Measurements from ENCODE around the gene DTWD2. TPM values are rescaled to one million over a fixed set of nuclear protein-coding genes. Genes with fewer than 3 reads are reported as not detected.
"Not testable (repeated sequence)": the region's sequence is repeated elsewhere in the genome, so short reads cannot be mapped to it uniquely, and the experiment has no call there.

DTWD2 gene
- total RNA-seq, 2 experiments from 2014 or later = 5.4 to 6.7 TPM

- intact Hi-C loops (cut with micrococcal nuclease) = no loop called here
- no peak overlapping the region for H3K27ac Mint-ChIP-seq
- ChIA-PET POLR2A (no interaction called here), CTCF (interaction anchor here (1.1 to 2.3 kb wide), 3 partner anchors 8 to 455 kb away, joined by 3 to 8 read pairs (median 3); partner anchors contain the start of gene DTWD2)
- DNase-seq (no peak), ATAC-seq (no peak)
- TF ChIP-seq, protein P1, sequence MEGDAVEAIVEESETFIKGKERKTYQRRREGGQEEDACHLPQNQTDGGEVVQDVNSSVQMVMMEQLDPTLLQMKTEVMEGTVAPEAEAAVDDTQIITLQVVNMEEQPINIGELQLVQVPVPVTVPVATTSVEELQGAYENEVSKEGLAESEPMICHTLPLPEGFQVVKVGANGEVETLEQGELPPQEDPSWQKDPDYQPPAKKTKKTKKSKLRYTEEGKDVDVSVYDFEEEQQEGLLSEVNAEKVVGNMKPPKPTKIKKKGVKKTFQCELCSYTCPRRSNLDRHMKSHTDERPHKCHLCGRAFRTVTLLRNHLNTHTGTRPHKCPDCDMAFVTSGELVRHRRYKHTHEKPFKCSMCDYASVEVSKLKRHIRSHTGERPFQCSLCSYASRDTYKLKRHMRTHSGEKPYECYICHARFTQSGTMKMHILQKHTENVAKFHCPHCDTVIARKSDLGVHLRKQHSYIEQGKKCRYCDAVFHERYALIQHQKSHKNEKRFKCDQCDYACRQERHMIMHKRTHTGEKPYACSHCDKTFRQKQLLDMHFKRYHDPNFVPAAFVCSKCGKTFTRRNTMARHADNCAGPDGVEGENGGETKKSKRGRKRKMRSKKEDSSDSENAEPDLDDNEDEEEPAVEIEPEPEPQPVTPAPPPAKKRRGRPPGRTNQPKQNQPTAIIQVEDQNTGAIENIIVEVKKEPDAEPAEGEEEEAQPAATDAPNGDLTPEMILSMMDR (IDR thresholded peaks at IDR 0.05) = no peak
- H3K36me3 Mint-ChIP-seq (ENCODE audit: low read depth) = peaks cover 6% of the 10 kb centered on the region
- H3K27me3 Mint-ChIP-seq = no peaks in the 10 kb centered on the region
- H3K4me3 Mint-ChIP-seq = no peak overlapping the region
- peaks cover 16% of the 10 kb centered on the region for H3K9me3 Mint-ChIP-seq
- peaks cover 5% of the 10 kb centered on the region for H3K4me1 Mint-ChIP-seq (ENCODE audit: low read depth)
Observed at GRCh38 chr5:118980438-118980837, 7.9 kb downstream of the DTWD2 start.

GRCh38 chr5:118980017-118980416 is 8.3 kb downstream of the DTWD2 start:
- CTCF ChIA-PET = interaction anchor here (1.1 to 2.3 kb wide), 3 partner anchors 8 to 455 kb away, joined by 3 to 8 read pairs (median 3); partner anchors contain the start of gene DTWD2
- DNase-seq (no peak), ATAC-seq (no peak)
- POLR2A ChIA-PET = no interaction called here
- H3K4me1 Mint-ChIP-seq (ENCODE audit: low read depth) = peaks cover 5% of the 10 kb centered on the region
- TF ChIP-seq, protein P1 (IDR thresholded peaks at IDR 0.05) = no peak
- H3K27me3 Mint-ChIP-seq = no peaks in the 10 kb centered on the region
- H3K9me3 Mint-ChIP-seq = peaks cover 16% of the 10 kb centered on the region
- no peak overlapping the region for H3K4me3 Mint-ChIP-seq
- no peak overlapping the region for H3K27ac Mint-ChIP-seq
- peaks cover 9% of the 10 kb centered on the region for H3K36me3 Mint-ChIP-seq (ENCODE audit: low read depth)
- intact Hi-C loops (cut with micrococcal nuclease) = no loop called here

DNA sequence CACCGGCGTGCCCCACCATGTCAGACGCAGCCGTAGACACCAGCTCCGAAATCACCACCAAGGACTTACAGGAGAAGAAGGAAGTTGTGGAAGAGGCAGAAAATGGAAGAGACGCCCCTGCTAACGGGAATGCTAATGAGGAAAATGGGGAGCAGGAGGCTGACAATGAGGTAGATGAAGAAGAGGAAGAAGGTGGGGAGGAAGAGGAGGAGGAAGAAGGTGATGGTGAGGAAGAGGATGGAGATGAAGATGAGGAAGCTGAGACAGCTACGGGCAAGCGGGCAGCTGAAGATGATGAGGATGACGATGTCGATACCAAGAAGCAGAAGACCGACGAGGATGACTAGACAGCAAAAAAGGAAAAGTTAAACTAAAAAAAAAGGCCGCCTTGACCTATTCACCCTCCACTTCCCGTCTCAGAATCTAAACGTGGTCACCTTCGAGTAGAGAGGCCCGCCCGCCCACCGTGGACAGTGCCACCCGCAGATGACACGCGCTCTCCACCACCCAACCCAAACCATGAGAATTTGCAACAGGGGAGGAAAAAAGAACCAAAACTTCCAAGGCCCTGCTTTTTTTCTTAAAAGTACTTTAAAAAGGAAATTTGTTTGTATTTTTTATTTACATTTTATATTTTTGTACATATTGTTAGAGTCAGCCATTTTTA is 14.4 kb downstream of the DTWD2 start:
- POLR2A ChIA-PET; CTCF ChIA-PET; H3K4me1 Mint-ChIP-seq (ENCODE audit: low read depth); H3K4me3 Mint-ChIP-seq; H3K27me3 Mint-ChIP-seq; H3K27ac Mint-ChIP-seq; ATAC-seq; intact Hi-C loops (cut with micrococcal nuclease); DNase-seq: not testable (repeated sequence)
- Mint-ChIP-seq H3K9me3 (peaks cover 23% of the 10 kb centered on the region), H3K36me3 (ENCODE audit: low read depth) (peaks cover 11% of the 10 kb centered on the region)

DNA sequence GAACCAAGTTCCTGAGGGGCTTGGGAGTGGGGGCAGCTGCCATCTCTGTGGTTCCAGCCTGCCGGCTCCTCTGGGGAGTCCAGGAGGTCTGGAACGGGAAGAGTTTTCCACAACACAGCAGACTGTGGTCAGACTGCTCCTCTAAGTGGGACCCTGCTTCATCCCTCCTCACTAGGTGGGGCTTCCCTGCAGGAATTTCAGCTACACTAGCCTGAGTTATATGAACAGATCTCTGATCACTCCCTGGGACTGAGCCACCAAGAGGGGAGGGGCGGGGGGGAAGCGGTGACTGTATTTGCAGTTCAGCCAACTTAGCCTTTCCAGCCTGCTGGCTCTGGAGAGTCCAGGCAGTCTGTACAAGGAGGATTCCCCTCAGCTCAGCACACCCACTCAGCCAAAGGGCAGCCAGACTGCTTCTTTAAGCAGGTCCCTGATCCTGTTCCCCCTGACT is 19.4 kb downstream of the DTWD2 start:
- Mint-ChIP-seq H3K4me1 (ENCODE audit: low read depth) (peaks cover 7% of the 10 kb centered on the region), H3K4me3 (no peak overlapping the region), H3K9me3 (peaks cover 6% of the 10 kb centered on the region), H3K27me3 (no peaks in the 10 kb centered on the region), H3K27ac (no peak overlapping the region), H3K36me3 (ENCODE audit: low read depth) (peaks cover 3% of the 10 kb centered on the region)
- ChIA-PET POLR2A (no interaction called here), CTCF (interaction anchor here (1.0 kb wide), 1 partner anchor 93 kb away, joined by 3 read pairs; no protein-coding TSS in a partner anchor)
- intact Hi-C loops (cut with micrococcal nuclease) = no loop called here
- DNase-seq = no peak
- TF ChIP-seq, protein P1 (IDR thresholded peaks at IDR 0.05) = no peak
- ATAC-seq = no peak

GRCh38 chr5:118968406-118968911 is 19.9 kb downstream of the DTWD2 start:
- DNase-seq (no peak), ATAC-seq (no peak)
- ChIA-PET CTCF (interaction anchor here (1.0 kb wide), 1 partner anchor 92 kb away, joined by 3 read pairs; no protein-coding TSS in a partner anchor), POLR2A (no interaction called here)
- no peak overlapping the region for H3K27ac Mint-ChIP-seq
- H3K4me3 Mint-ChIP-seq = no peak overlapping the region
- TF ChIP-seq, protein P1 (IDR thresholded peaks at IDR 0.05) = no peak
- H3K9me3 Mint-ChIP-seq = peaks cover 3% of the 10 kb centered on the region
- no peaks in the 10 kb centered on the region for H3K27me3 Mint-ChIP-seq
- peaks cover 7% of the 10 kb centered on the region for H3K4me1 Mint-ChIP-seq (ENCODE audit: low read depth)
- intact Hi-C loops (cut with micrococcal nuclease) = no loop called here
- H3K36me3 Mint-ChIP-seq (ENCODE audit: low read depth) = no peaks in the 10 kb centered on the region
